Cardiac muscle cell (in vitro differentiated cells and primary cell): ENCODE measurements around the gene SORCS3. TPM values are rescaled to one million over a fixed set of nuclear protein-coding genes. Genes with fewer than 3 reads are reported as not detected.

Experiments used
- DNase-seq, 2 donors: peaks; one replicate each; pipeline versions ENCODE4 v3.0.0 to v3.0.0-alpha.2; 2010 to 2017; ENCODE audit warnings: low read depth in 1 of 2, low spot score in 1 of 2
- H3K27ac ChIP-seq: fragments of 200-600 bp; sonication (generic); 2 replicates; pipeline ENCODE4 v1.5.1; 2016
- H3K27me3 ChIP-seq: fragments of 200-600 bp; sonication (generic); 2 replicates; pipeline ENCODE4 v1.6.0; 2016; ENCODE audit warnings: control low read depth
- H3K36me3 ChIP-seq: fragments of 200-600 bp; sonication (generic); 2 replicates; pipeline ENCODE4 v1.5.1; 2016; ENCODE audit warnings: control low read depth
- H3K4me1 ChIP-seq: fragments of 200-600 bp; sonication (generic); 2 replicates; pipeline ENCODE4 v1.8.1; 2017; ENCODE audit warnings: low read depth, mild to moderate bottlenecking, mixed run types
- H3K4me3 ChIP-seq: fragments of 200-600 bp; sonication (generic); 2 replicates; pipeline ENCODE4 v1.5.1; 2016; ENCODE audit warnings: mild to moderate bottlenecking
- H3K9me3 ChIP-seq: fragments of 200-600 bp; sonication (generic); 2 replicates; pipeline ENCODE4 v1.5.1; 2017; ENCODE audit warnings: low read depth, mild to moderate bottlenecking, control low read depth
- CTCF ChIP-seq: IDR thresholded peaks from 2 replicates; pipeline ENCODE4 v1.5.1; 2012; ENCODE audit warnings: low read depth, mild to moderate bottlenecking, low read length
- polyA plus RNA-seq: library from polyadenylated mRNA; unstranded; fragments of >200 nt; fragmentation: Nextera tagmentation; extraction: Ambion mirVana; gene quantifications from 2 replicates; pipeline ENCODE4 v1.2.1, GENCODE V29; 2016
- total RNA-seq: library from RNA; depleted of rRNA; stranded (reverse); fragments of >200 nt; gene quantifications from 2 replicates; pipeline ENCODE4 v1.2.3, GENCODE V29; 2016

The SORCS3 gene
- total and polyA plus RNA-seq, 2 experiments from 2014 or later: 9.3 to 29.1 TPM

GRCh38 chr10:104807581-104808310 lies 166.7 kb downstream of the SORCS3 start:
- H3K27me3 ChIP-seq: no peaks in the 10 kb centered on the region
- DNase-seq: no peak
- no peak overlapping the region for H3K27ac ChIP-seq
- H3K4me3 ChIP-seq: no peak overlapping the region
- H3K4me1 ChIP-seq: no peaks in the 10 kb centered on the region
- H3K9me3 ChIP-seq: no peaks in the 10 kb centered on the region
- no peak for TF ChIP-seq CTCF
- no peaks in the 10 kb centered on the region for H3K36me3 ChIP-seq

- Histone ChIP-seq H3K4me3 (no peak overlapping the region), H3K27ac (no peak overlapping the region), H3K4me1 (no peaks in the 10 kb centered on the region), H3K36me3 (no peaks in the 10 kb centered on the region), H3K9me3 (no peaks in the 10 kb centered on the region), H3K27me3 (no peaks in the 10 kb centered on the region)
- no peak for TF ChIP-seq CTCF
- no peak for DNase-seq
These were observed 168.4 kb downstream of the SORCS3 start for GRCh38 chr10:104809288-104810090.

GRCh38 chr10:104811166-104811565 lies 170.1 kb downstream of the SORCS3 start:
- H3K27ac ChIP-seq: no peak overlapping the region
- TF ChIP-seq CTCF: no peak
- no peaks in the 10 kb centered on the region for H3K4me1 ChIP-seq
- H3K9me3 ChIP-seq: no peaks in the 10 kb centered on the region
- DNase-seq: no peak
- no peaks in the 10 kb centered on the region for H3K36me3 ChIP-seq
- H3K4me3 ChIP-seq: no peak overlapping the region
- H3K27me3 ChIP-seq: no peaks in the 10 kb centered on the region

- H3K27ac ChIP-seq: no peak overlapping the region
- no peak overlapping the region for H3K4me3 ChIP-seq
- no peaks in the 10 kb centered on the region for H3K9me3 ChIP-seq
- no peaks in the 10 kb centered on the region for H3K4me1 ChIP-seq
- TF ChIP-seq CTCF: no peak
- H3K27me3 ChIP-seq: no peaks in the 10 kb centered on the region
- DNase-seq: no peak
- no peaks in the 10 kb centered on the region for H3K36me3 ChIP-seq
These were observed 175.4 kb downstream of the SORCS3 start for GRCh38 chr10:104816501-104816900.

GRCh38 chr10:104819731-104820130 lies 178.6 kb downstream of the SORCS3 start:
- no peak for DNase-seq
- no peaks in the 10 kb centered on the region for H3K9me3 ChIP-seq
- no peaks in the 10 kb centered on the region for H3K4me1 ChIP-seq
- no peak overlapping the region for H3K4me3 ChIP-seq
- no peak overlapping the region for H3K27ac ChIP-seq
- no peaks in the 10 kb centered on the region for H3K27me3 ChIP-seq
- no peak for TF ChIP-seq CTCF
- no peaks in the 10 kb centered on the region for H3K36me3 ChIP-seq
